Renal pelvis (tissue), 4 donors: ENCODE measurements around the gene CFAP97. TPM values are rescaled to one million over a fixed set of nuclear protein-coding genes. Genes with fewer than 3 reads are reported as not detected.
A peak's percentile ranks its signal among the peaks of the same experiment; 100 is the strongest.
"Not testable (repeated sequence)": the region's sequence is repeated elsewhere in the genome, so short reads cannot be mapped to it uniquely, and the experiment has no call there.

ENCODE experiments used
- DNase-seq: peaks from one replicate; pipeline ENCODE4 v3.0.0-alpha.2; 2013
- polyA plus RNA-seq, 3 donors: library from polyadenylated mRNA; unstranded; fragments of 120-200 nt; gene quantifications; one replicate each; pipeline ENCODE4 v1.2.1, GENCODE V29; 2013; ENCODE audit not compliant: insufficient read length in 3 of 3

The CFAP97 gene
- polyA plus RNA-seq, 3 donors: 39.6 to 48.8 (median 45.3) TPM

GRCh38 chr4:185205697-185206342 lies 2.0 kb upstream of the CFAP97 start:
- no peak for DNase-seq

GRCh38 chr4:185205073-185205472 lies 1.3 kb upstream of the CFAP97 start:
- DNase-seq: not testable (repeated sequence)

- no peak for DNase-seq
Observed at GRCh38 chr4:185204238-185204910, 574 bp upstream of the CFAP97 start.

GRCh38 chr4:185202984-185203485 lies 765 bp downstream of the CFAP97 start:
- no peak for DNase-seq

GRCh38 chr4:185201977-185202962 lies 1.5 kb downstream of the CFAP97 start:
- no peak for DNase-seq

GRCh38 chr4:185198189-185198588 lies 5.6 kb downstream of the CFAP97 start:
- DNase-seq: not testable (repeated sequence)

GRCh38 chr4:185196437-185196836 lies 7.4 kb downstream of the CFAP97 start:
- no peak for DNase-seq

- DNase-seq: no peak
Observed at GRCh38 chr4:185194924-185195888, 8.6 kb downstream of the CFAP97 start.

GRCh38 chr4:185192059-185192458 lies 11.7 kb downstream of the CFAP97 start:
- DNase-seq: no peak

- DNase-seq: no peak
Observed at GRCh38 chr4:185190306-185190856, 13.4 kb downstream of the CFAP97 start.

- DNase-seq: no peak
Observed at GRCh38 chr4:185189606-185190305, 14.0 kb downstream of the CFAP97 start.

GRCh38 chr4:185186769-185187168 lies 17.0 kb downstream of the CFAP97 start:
- DNase-seq: no peak

- peak; percentile 86 for DNase-seq
Observed at GRCh38 chr4:185183622-185184281, 20.0 kb downstream of the CFAP97 start.

GRCh38 chr4:185182239-185182638 lies 21.6 kb downstream of the CFAP97 start:
- DNase-seq: no peak

GRCh38 chr4:185179488-185179887 lies 24.3 kb downstream of the CFAP97 start:
- DNase-seq: no peak

GRCh38 chr4:185171373-185172071 lies 32.3 kb downstream of the CFAP97 start:
- no peak for DNase-seq

GRCh38 chr4:185167234-185167633 lies 36.6 kb downstream of the CFAP97 start:
- no peak for DNase-seq

- DNase-seq: no peak
Observed at GRCh38 chr4:185165605-185166063, 38.2 kb downstream of the CFAP97 start.

- no peak for DNase-seq
Observed at GRCh38 chr4:185151296-185151695, 52.5 kb downstream of the CFAP97 start.
